Activated T-helper 9 cell treated with anti-CD3 and anti-CD28 coated beads, Interleukin-2, amount 50 U/mL, for 16 hours (primary cell): ENCODE measurements around the gene CPA3.

Experiments
- DNase-seq: peaks from one replicate; pipeline ENCODE4 v3.0.0-alpha.2; 2020; ENCODE audit warnings: low read depth

The CPA3 gene

GRCh38 chr3:148922467-148922866, 57.4 kb downstream of the CPA3 start:
- DNase-seq = no peak

GRCh38 chr3:148923592-148923991, 58.5 kb downstream of the CPA3 start:
- DNase-seq = no peak

- no peak for DNase-seq
Observed at GRCh38 chr3:148924562-148924961, 59.5 kb downstream of the CPA3 start.

- DNase-seq = no peak
Observed at GRCh38 chr3:148925845-148926244, 60.7 kb downstream of the CPA3 start.

GRCh38 chr3:148930752-148931151, 65.7 kb downstream of the CPA3 start:
- no peak for DNase-seq

GRCh38 chr3:148931574-148931973, 66.5 kb downstream of the CPA3 start:
- DNase-seq = no peak

GRCh38 chr3:148932972-148933371, 67.9 kb downstream of the CPA3 start:
- no peak for DNase-seq

- DNase-seq = no peak
Observed at GRCh38 chr3:148937467-148938255, 72.6 kb downstream of the CPA3 start.

- no peak for DNase-seq
Observed at GRCh38 chr3:148938306-148938705, 73.2 kb downstream of the CPA3 start.

GRCh38 chr3:148938936-148939335, 73.8 kb downstream of the CPA3 start:
- no peak for DNase-seq

GRCh38 chr3:148940983-148941382, 75.9 kb downstream of the CPA3 start:
- DNase-seq = no peak

- DNase-seq = no peak
Observed at GRCh38 chr3:148943506-148944205, 78.6 kb downstream of the CPA3 start.

- no peak for DNase-seq
Observed at GRCh38 chr3:148945116-148945515, 80.0 kb downstream of the CPA3 start.
